A549 (cell line): ENCODE results near the gene CERS2.

Source experiments
- CBX8 ChIP-seq: fragments of 200-600 bp; sonication (generic); IDR thresholded peaks from 2 replicates; pipeline ENCODE4 v1.6.1; 2016
- GATA3 ChIP-seq: IDR thresholded peaks from 2 replicates; pipeline ENCODE4 v1.6.1; 2012; ENCODE audit warnings: borderline replicate concordance
- MAFK ChIP-seq: fragments of 450-650 bp; IDR thresholded peaks from 2 replicates; pipeline ENCODE4 v1.6.1; 2014; ENCODE audit not compliant: partially characterized antibody
- NR3C1 ChIP-seq: fragments of >200 bp; sonication (Bioruptor Twin); formaldehyde crosslinking; IDR thresholded peaks from 3 replicates; pipeline ENCODE4 v1.6.1; 2017
- POLR2A ChIP-seq: IDR thresholded peaks from 2 replicates; pipeline ENCODE4 v1.6.1; 2012; ENCODE audit warnings: mild to moderate bottlenecking, low read length
- TF ChIP-seq, protein P1 (sequence below): fragments of >200 bp; sonication (Bioruptor Twin); formaldehyde crosslinking; IDR thresholded peaks from 3 replicates; pipeline ENCODE4 v1.5.1; 2016

DNA sequence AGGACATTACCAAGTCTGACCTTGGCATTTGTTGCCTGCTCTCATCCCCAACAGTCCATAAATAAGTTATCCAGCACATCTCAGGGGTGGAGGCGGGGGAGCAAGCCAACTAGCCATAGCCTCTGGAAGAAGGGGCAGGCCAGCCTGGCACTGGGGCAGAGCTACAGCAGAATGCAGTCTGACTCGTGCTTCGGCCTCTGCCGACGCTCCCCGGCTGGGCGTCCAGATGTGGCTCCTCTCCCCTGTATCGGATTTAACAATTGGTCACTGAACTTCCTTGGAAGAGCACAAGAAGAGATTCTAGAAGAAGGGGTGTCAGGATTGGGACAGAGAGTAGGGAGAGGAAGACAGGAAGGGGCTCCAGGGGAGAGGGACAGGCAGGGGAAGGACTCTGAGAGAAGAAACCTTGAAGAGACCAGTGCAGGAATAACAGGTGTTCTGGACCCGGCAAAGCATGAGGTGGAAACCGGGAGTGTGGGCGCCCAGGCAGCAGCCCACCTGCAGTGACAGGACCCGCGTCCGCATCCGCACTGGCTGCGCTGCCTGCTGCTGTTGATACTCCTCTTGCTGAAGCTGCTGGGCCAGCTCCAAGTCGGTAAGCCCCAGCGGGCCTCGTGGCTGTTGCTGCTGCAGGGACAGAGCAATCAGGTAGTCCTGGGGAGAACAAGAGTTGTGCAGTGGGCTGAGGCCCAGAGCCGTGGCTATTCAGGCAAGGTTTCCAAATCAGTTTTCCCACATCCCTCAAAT, 22.7 kb upstream of the CERS2 start:
- TF ChIP-seq, protein P1, sequence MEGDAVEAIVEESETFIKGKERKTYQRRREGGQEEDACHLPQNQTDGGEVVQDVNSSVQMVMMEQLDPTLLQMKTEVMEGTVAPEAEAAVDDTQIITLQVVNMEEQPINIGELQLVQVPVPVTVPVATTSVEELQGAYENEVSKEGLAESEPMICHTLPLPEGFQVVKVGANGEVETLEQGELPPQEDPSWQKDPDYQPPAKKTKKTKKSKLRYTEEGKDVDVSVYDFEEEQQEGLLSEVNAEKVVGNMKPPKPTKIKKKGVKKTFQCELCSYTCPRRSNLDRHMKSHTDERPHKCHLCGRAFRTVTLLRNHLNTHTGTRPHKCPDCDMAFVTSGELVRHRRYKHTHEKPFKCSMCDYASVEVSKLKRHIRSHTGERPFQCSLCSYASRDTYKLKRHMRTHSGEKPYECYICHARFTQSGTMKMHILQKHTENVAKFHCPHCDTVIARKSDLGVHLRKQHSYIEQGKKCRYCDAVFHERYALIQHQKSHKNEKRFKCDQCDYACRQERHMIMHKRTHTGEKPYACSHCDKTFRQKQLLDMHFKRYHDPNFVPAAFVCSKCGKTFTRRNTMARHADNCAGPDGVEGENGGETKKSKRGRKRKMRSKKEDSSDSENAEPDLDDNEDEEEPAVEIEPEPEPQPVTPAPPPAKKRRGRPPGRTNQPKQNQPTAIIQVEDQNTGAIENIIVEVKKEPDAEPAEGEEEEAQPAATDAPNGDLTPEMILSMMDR = no peak
- TF ChIP-seq CBX8 (no peak), POLR2A (no peak), NR3C1 (no peak), MAFK (no peak), GATA3 (no peak)
